Measurements from ENCODE around the gene CCDC71. TPM values are rescaled to one million over a fixed set of nuclear protein-coding genes. Genes with fewer than 3 reads are reported as not detected.

The CCDC71 gene
- total and polyA plus RNA-seq, 2 of the 13 experiments (the other 11 are each of a cell fraction or from before 2014, with no cell fraction given) = 9.7 to 14.3 TPM

GRCh38 chr3:49165771-49166751 lies at the start of gene CCDC71 (continued):
- peak; percentile 74 for TF ChIP-seq ZBTB40 (IDR thresholded peaks at IDR 0.05)
- no peak for TF ChIP-seq ZBTB40 (CRISPR knock-in tag; IDR thresholded peaks at IDR 0.05)
- peak; percentile 49 for TF ChIP-seq HNRNPK (IDR thresholded peaks at IDR 0.05; ENCODE audit: low read depth, low read length, poor library complexity, severe bottlenecking)
- TF ChIP-seq HNF4G (IDR thresholded peaks at IDR 0.05; ENCODE audit: borderline replicate concordance, low read depth, low read length) = peak; percentile 85
- peak; percentile 72; the same call in 1 of the 2 replicates for TF ChIP-seq HNF4G (CRISPR knock-in tag; IDR thresholded peaks at IDR 0.05; ENCODE audit: borderline replicate concordance, low read depth)
- TF ChIP-seq ISL2 (CRISPR knock-in tag; IDR thresholded peaks at IDR 0.05) = 0 out of 2 replicates have a peak, but pooled peaks have one; percentile 29
- TF ChIP-seq ZNF431 (CRISPR knock-in tag; IDR thresholded peaks at IDR 0.05; ENCODE audit: borderline replicate concordance, low read depth) = 0 out of 2 replicates have a peak, but pooled peaks have one; percentile 31
- TF ChIP-seq ZNF883 (CRISPR knock-in tag; IDR thresholded peaks at IDR 0.05; ENCODE audit: not compliant biosample characterization) = peak; percentile 65
- no peak; the same call in 1 of the 2 replicates for TF ChIP-seq CTCF (CRISPR knock-in tag; IDR thresholded peaks at IDR 0.05)
- peak; percentile 69; the same call in 1 of the 2 replicates for TF ChIP-seq ZBTB7A (CRISPR knock-in tag; IDR thresholded peaks at IDR 0.05)
- peak; percentile 53; the same call in 1 of the 2 replicates for TF ChIP-seq YEATS4 (CRISPR knock-in tag; IDR thresholded peaks at IDR 0.05; ENCODE audit: borderline replicate concordance)
- TF ChIP-seq SRY (CRISPR knock-in tag; IDR thresholded peaks at IDR 0.05) = 0 out of 2 replicates have a peak, but pooled peaks have one; percentile 41
- TF ChIP-seq ELF4 (CRISPR knock-in tag; IDR thresholded peaks at IDR 0.05; ENCODE audit: borderline replicate concordance) = 0 out of 2 replicates have a peak, but pooled peaks have one; percentile 43
- TF ChIP-seq MLX (CRISPR knock-in tag; IDR thresholded peaks at IDR 0.05) = peak; percentile 54; the same call in 1 of the 2 replicates

Data from HepG2 (cell line).